Measurements from ENCODE around the gene EEF1G. TPM values are rescaled to one million over a fixed set of nuclear protein-coding genes. Genes with fewer than 3 reads are reported as not detected.
"Not testable (repeated sequence)": the region's sequence is repeated elsewhere in the genome, so short reads cannot be mapped to it uniquely, and the experiment has no call there.

Gene EEF1G
- total RNA-seq: 1,000 to 10,000 TPM; 1,925 to 1,979 TPM

DNA sequence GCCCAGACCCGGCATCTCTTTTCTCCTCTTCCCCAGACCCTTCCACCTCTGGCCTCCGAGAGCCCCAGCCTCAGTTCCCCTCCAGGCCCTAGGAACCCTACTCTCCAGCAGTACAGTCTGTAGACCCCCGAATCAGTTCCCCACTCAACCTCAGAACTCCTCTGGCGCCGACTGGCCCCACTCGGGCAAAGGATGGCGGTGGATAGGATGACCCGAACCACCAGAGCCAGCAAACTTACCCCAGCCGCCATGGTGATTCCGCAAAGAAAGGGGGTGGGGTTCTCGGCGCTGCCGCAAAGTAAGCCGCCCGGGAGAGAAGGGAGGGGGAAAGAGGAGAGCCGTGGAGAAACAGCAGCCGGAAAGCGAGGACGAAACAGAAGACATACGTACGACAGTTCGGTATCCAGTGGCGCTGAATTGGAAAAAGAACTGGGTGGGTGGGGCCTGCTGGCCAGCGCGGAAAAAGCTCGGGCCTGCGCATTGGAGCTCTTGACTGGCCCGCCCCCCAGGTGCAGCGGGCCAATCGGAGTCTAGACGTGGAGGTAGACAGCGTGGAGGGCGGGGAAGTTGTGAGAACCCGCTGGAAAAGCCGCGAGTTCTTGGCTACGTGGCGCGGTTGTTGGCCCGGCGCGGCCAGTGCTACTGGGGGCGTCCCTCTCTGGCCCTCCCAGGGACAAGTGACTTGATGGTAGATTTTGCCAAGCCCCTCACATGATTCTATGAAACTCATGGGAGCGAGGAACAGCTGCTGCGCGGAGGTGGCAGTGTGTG, at the start of gene EEF1G:
Gene EEF1G (minus strand): TSS at position 300 of the 771 bp plus-strand sequence. CDS start 49 bp downstream, at position 251.
- ChIA-PET CTCF (interaction anchor here (0.7 to 4.0 kb wide), 13 partner anchors 8 to 179 kb away, joined by 3 to 14 read pairs (median 4); partner anchors contain the start of genes MTA2 and TUT1), POLR2A (interaction anchor here (0.6 to 11.0 kb wide), 19 partner anchors 8 to 281 kb away, joined by 3 to 156 read pairs (median 5); partner anchors contain the start of genes C11orf98, CSKMT, LBHD1 and TUT1)
- intact Hi-C loops (cut with micrococcal nuclease): no loop called here
- ATAC-seq (peak; percentile 98), DNase-seq (peak; percentile 99)
- Mint-ChIP-seq H3K4me3 (peak within 1 kb of the TSS; percentile 96), H3K9me3 (no peaks in the 10 kb centered on the region), H3K36me3 (ENCODE audit: low read depth) (peaks cover 67% of the 10 kb centered on the region), H3K27me3 (no peaks in the 10 kb centered on the region), H3K27ac (peak within 1 kb of the TSS; percentile 97), H3K4me1 (ENCODE audit: low read depth) (peaks cover 48% of the 10 kb centered on the region)
- TF ChIP-seq, protein P1, sequence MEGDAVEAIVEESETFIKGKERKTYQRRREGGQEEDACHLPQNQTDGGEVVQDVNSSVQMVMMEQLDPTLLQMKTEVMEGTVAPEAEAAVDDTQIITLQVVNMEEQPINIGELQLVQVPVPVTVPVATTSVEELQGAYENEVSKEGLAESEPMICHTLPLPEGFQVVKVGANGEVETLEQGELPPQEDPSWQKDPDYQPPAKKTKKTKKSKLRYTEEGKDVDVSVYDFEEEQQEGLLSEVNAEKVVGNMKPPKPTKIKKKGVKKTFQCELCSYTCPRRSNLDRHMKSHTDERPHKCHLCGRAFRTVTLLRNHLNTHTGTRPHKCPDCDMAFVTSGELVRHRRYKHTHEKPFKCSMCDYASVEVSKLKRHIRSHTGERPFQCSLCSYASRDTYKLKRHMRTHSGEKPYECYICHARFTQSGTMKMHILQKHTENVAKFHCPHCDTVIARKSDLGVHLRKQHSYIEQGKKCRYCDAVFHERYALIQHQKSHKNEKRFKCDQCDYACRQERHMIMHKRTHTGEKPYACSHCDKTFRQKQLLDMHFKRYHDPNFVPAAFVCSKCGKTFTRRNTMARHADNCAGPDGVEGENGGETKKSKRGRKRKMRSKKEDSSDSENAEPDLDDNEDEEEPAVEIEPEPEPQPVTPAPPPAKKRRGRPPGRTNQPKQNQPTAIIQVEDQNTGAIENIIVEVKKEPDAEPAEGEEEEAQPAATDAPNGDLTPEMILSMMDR (IDR thresholded peaks at IDR 0.05): no peak

DNA sequence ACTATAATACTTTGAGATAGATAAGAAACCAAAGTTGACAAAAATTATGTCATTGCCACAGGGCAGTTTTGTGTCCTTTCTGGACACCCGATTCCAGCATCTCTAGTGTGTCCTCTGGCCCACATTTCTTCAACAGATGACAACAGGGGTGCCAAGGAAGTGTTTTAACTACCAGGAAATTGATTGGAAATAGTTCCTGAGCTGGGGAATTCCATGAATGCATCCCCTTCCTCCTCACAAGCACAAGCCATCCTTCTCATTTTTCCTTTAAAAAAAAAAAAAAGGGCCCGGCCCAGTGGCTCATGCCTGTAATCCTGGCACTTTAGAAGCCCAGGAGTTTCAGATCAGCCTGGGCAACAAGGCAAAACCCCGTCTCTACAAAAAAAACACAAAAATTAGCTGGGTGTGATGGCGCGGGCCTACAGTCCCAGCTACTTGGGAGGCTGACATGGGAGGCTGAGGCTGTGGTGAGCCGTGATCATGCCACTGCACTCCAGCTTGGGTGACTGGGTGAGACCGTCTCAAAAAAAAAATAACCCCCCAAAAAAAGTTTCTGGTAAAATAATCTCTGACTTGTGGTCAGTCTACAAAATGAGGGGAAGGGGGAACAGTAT, 48.9 kb upstream of the EEF1G start:
- H3K27ac Mint-ChIP-seq: peak overlapping the region; percentile 87
- peaks cover 34% of the 10 kb centered on the region for H3K36me3 Mint-ChIP-seq (ENCODE audit: low read depth)
- no peaks in the 10 kb centered on the region for H3K9me3 Mint-ChIP-seq
- H3K27me3 Mint-ChIP-seq: no peaks in the 10 kb centered on the region
- DNase-seq (no peak), ATAC-seq (no peak)
- peaks cover 24% of the 10 kb centered on the region for H3K4me1 Mint-ChIP-seq (ENCODE audit: low read depth)
- POLR2A ChIA-PET: interaction anchor here (0.6 to 5.1 kb wide), 17 partner anchors 11 to 233 kb away, joined by 3 to 48 read pairs (median 8); partner anchors contain the start of genes C11orf98, CSKMT, EML3 and GANAB
- CTCF ChIA-PET: interaction anchor here (0.6 to 3.9 kb wide), 7 partner anchors 11 to 85 kb away, joined by 3 to 26 read pairs (median 4); partner anchors contain the start of genes EML3, GNG3, MTA2 and ROM1
- TF ChIP-seq, protein P1 (IDR thresholded peaks at IDR 0.05): no peak
- H3K4me3 Mint-ChIP-seq: peak overlapping the region; percentile 88
- intact Hi-C loops (cut with micrococcal nuclease): no loop called here

GRCh38 chr11:62621567-62622470, 48.1 kb upstream of the EEF1G start, which contains the start of gene B3GAT3:
Gene B3GAT3 (minus strand): TSS chr11:62621986. CDS start chr11:62621947, 39 bp downstream.
- POLR2A ChIA-PET: interaction anchor here (0.7 to 5.1 kb wide), 23 partner anchors 10 to 233 kb away, joined by 3 to 48 read pairs (median 5); partner anchors contain the start of genes C11orf98, CSKMT, EML3 and GANAB
- peak within 1 kb of the TSS; percentile 91 for H3K27ac Mint-ChIP-seq
- H3K4me1 Mint-ChIP-seq (ENCODE audit: low read depth): peaks cover 24% of the 10 kb centered on the region
- H3K27me3 Mint-ChIP-seq: no peaks in the 10 kb centered on the region
- H3K36me3 Mint-ChIP-seq (ENCODE audit: low read depth): peaks cover 34% of the 10 kb centered on the region
- TF ChIP-seq, protein P1 (IDR thresholded peaks at IDR 0.05): no peak
- DNase-seq (peak; percentile 98), ATAC-seq (peak; percentile 94)
- no peaks in the 10 kb centered on the region for H3K9me3 Mint-ChIP-seq
- H3K4me3 Mint-ChIP-seq: peak within 1 kb of the TSS; percentile 88
- intact Hi-C loops (cut with micrococcal nuclease): no loop called here
- CTCF ChIA-PET: interaction anchor here (0.6 to 3.9 kb wide), 7 partner anchors 10 to 72 kb away, joined by 3 to 26 read pairs (median 4); partner anchors contain the start of genes EML3, MTA2 and ROM1

- no peaks in the 10 kb centered on the region for H3K27me3 Mint-ChIP-seq
- peak overlapping the region; percentile 88 for H3K4me3 Mint-ChIP-seq
- peaks cover 39% of the 10 kb centered on the region for H3K36me3 Mint-ChIP-seq (ENCODE audit: low read depth)
- ChIA-PET CTCF (interaction anchor here (1.0 to 3.9 kb wide), 6 partner anchors 9 to 73 kb away, joined by 3 to 26 read pairs (median 4); partner anchors contain the start of genes EML3 and ROM1), POLR2A (interaction anchor here (0.7 to 5.1 kb wide), 20 partner anchors 9 to 220 kb away, joined by 3 to 48 read pairs (median 6); partner anchors contain the start of genes C11orf98, CSKMT, EML3 and GANAB)
- DNase-seq (no peak), ATAC-seq (no peak)
- intact Hi-C loops (cut with micrococcal nuclease): no loop called here
- peak overlapping the region; percentile 91 for H3K27ac Mint-ChIP-seq
- TF ChIP-seq, protein P1 (IDR thresholded peaks at IDR 0.05): no peak
- H3K4me1 Mint-ChIP-seq (ENCODE audit: low read depth): peaks cover 24% of the 10 kb centered on the region
- H3K9me3 Mint-ChIP-seq: no peaks in the 10 kb centered on the region
These were observed 47.4 kb upstream of the EEF1G start for GRCh38 chr11:62621027-62621566.

- H3K27me3 Mint-ChIP-seq; ATAC-seq; H3K4me3 Mint-ChIP-seq; H3K27ac Mint-ChIP-seq; H3K9me3 Mint-ChIP-seq; intact Hi-C loops (cut with micrococcal nuclease); DNase-seq: not testable (repeated sequence)
- peaks cover 35% of the 10 kb centered on the region for H3K4me1 Mint-ChIP-seq (ENCODE audit: low read depth)
- CTCF ChIA-PET: interaction anchor here (1.0 kb wide), 1 partner anchor 25 kb away, joined by 3 read pairs; the partner anchor contains the start of gene TUT1
- POLR2A ChIA-PET: interaction anchor here (0.7 to 1.4 kb wide), 5 partner anchors 12 to 224 kb away, joined by 3 to 5 read pairs (median 5); partner anchors contain the start of genes C11orf98, CSKMT and TUT1
- peaks cover 34% of the 10 kb centered on the region for H3K36me3 Mint-ChIP-seq (ENCODE audit: low read depth)
These were observed 43.3 kb upstream of the EEF1G start for GRCh38 chr11:62616957-62617356.
